ENCODE data around the gene GPR22. TPM values are rescaled to one million over a fixed set of nuclear protein-coding genes. Genes with fewer than 3 reads are reported as not detected.

The GPR22 gene
- total and polyA plus RNA-seq, 10 of the 15 experiments (the other 5 are each of a cell fraction or from before 2014, with no cell fraction given), result 0.11 to 0.71 (median 0.47) TPM; not detected in 6

DNA sequence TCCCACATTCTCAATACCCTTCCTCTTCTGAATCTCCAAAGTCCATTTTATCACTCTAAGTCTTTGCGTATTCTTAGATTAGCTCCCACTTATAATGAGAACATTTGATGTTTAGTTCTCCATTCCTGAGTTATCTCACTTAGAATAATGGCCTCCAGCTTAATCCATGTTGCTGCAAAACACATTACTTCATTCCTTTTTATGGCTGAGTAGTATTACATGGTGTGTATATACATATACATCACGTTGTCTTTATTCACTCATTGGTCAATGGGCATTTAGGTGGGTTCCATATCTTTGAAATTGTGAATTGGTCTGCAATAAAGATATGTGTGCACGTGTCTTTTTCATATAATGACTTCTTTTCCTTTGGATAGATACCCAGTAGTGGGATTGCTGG is 32.3 kb downstream of the GPR22 start:
- WGBS (ENCODE audit: insufficient coverage, insufficient replicate concordance, low lambda C conversion rate, missing lambda C conversion rate), result 88% methylated on average over 3 of the region's 3 CpGs
- no peak for DNase-seq (ENCODE audit: low read depth, low spot score)
- RAD21 ChIA-PET (ENCODE audit: unreplicated experiment), result interaction anchor here (1.3 to 2.3 kb wide), 6 partner anchors 39 to 355 kb away, joined by 3 to 8 read pairs (median 6); no protein-coding TSS in a partner anchor
- Histone ChIP-seq H3K4me1 (ENCODE audit: control insufficient read depth, insufficient read depth, low read length) (no peaks in the 10 kb centered on the region), H4K20me1 (ENCODE audit: control insufficient read depth, insufficient read depth) (no peaks in the 10 kb centered on the region), H3K4me2 (ENCODE audit: control insufficient read depth, insufficient read depth) (no peak overlapping the region), H3K9me3 (replicated peaks; ENCODE audit: control insufficient read depth, insufficient read depth, low read length) (no peaks in the 10 kb centered on the region), H2AFZ (ENCODE audit: control insufficient read depth, low read depth, low read length) (no peak overlapping the region), H3K36me3 (ENCODE audit: control insufficient read depth in 2 of 2, insufficient read depth in 2 of 2, low read length in 1 of 2) (peaks cover 0 to 6% of the 10 kb centered on the region in 2 experiments; a peak in 2 of 4 replicates), H3K27me3 (replicated peaks in 1 of 2; ENCODE audit: control insufficient read depth in 2 of 2, insufficient read depth in 2 of 2, low read length in 1 of 2) (no peaks in the 10 kb centered on the region), H3K4me3 (no peak overlapping the region), H3K9ac (ENCODE audit: control insufficient read depth, insufficient read depth, low read length) (no peak overlapping the region), H3K27ac (ENCODE audit: control insufficient read depth, insufficient read depth) (no peak overlapping the region), H3K79me2 (ENCODE audit: control insufficient read depth, insufficient read depth, low read length) (no peaks in the 10 kb centered on the region)
- no TSS peak for BruUV-seq (replicated peaks)
- SMC1A ChIA-PET (ENCODE audit: uncharacterized antibody, unreplicated experiment), result interaction anchor here (1.5 to 2.4 kb wide), 4 partner anchors 26 to 709 kb away, joined by 6 to 21 read pairs (median 8); no protein-coding TSS in a partner anchor
- intact Hi-C loops (cut with micrococcal nuclease; ENCODE audit: unreplicated experiment) (loop anchor here (5.0 kb wide), 1 partner anchor 355 kb away; no protein-coding TSS in a partner anchor), in situ Hi-C loops (cut with MboI) (no loop called here)
- ATAC-seq, result no peak
- no peak for FAIRE-seq
- POLR2A ChIA-PET, result no interaction called here
- CTCF ChIA-PET, result interaction anchor here (0.6 to 2.6 kb wide), 13 partner anchors 17 to 355 kb away, joined by 3 to 30 read pairs (median 4); partner anchors contain the start of gene HBP1
- TF ChIP-seq POLR2AphosphoS2 (IDR thresholded peaks at IDR 0.05; ENCODE audit: low read depth, low read length) (no peak), ZNF274 (IDR thresholded peaks at IDR 0.05; ENCODE audit: insufficient read depth, insufficient read length) (no peak), RAD51 (IDR thresholded peaks at IDR 0.05) (no peak), FOS (IDR thresholded peaks at IDR 0.05; ENCODE audit: borderline replicate concordance, extremely low read depth, insufficient read length) (no peak), SMAD1 (IDR thresholded peaks at IDR 0.05; ENCODE audit: low read depth, partially characterized antibody) (no peak), BACH1 (IDR thresholded peaks at IDR 0.05; ENCODE audit: borderline replicate concordance) (no peak), ZBED1 (IDR thresholded peaks at IDR 0.05; ENCODE audit: borderline replicate concordance) (no peak), HDAC6 (IDR thresholded peaks at IDR 0.05; ENCODE audit: unreplicated experiment) (no peak), EZH2 (IDR thresholded peaks at IDR 0.05; ENCODE audit: borderline replicate concordance, control insufficient read depth, low read depth, low read length) (no peak), BCLAF1 (IDR thresholded peaks at IDR 0.05) (no peak)
- TF ChIP-seq, protein P1, sequence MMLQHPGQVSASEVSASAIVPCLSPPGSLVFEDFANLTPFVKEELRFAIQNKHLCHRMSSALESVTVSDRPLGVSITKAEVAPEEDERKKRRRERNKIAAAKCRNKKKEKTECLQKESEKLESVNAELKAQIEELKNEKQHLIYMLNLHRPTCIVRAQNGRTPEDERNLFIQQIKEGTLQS (IDR thresholded peaks at IDR 0.05; ENCODE audit: borderline replicate concordance, extremely low read depth, low read depth, low read length), result no peak
- TF ChIP-seq, protein P2, sequence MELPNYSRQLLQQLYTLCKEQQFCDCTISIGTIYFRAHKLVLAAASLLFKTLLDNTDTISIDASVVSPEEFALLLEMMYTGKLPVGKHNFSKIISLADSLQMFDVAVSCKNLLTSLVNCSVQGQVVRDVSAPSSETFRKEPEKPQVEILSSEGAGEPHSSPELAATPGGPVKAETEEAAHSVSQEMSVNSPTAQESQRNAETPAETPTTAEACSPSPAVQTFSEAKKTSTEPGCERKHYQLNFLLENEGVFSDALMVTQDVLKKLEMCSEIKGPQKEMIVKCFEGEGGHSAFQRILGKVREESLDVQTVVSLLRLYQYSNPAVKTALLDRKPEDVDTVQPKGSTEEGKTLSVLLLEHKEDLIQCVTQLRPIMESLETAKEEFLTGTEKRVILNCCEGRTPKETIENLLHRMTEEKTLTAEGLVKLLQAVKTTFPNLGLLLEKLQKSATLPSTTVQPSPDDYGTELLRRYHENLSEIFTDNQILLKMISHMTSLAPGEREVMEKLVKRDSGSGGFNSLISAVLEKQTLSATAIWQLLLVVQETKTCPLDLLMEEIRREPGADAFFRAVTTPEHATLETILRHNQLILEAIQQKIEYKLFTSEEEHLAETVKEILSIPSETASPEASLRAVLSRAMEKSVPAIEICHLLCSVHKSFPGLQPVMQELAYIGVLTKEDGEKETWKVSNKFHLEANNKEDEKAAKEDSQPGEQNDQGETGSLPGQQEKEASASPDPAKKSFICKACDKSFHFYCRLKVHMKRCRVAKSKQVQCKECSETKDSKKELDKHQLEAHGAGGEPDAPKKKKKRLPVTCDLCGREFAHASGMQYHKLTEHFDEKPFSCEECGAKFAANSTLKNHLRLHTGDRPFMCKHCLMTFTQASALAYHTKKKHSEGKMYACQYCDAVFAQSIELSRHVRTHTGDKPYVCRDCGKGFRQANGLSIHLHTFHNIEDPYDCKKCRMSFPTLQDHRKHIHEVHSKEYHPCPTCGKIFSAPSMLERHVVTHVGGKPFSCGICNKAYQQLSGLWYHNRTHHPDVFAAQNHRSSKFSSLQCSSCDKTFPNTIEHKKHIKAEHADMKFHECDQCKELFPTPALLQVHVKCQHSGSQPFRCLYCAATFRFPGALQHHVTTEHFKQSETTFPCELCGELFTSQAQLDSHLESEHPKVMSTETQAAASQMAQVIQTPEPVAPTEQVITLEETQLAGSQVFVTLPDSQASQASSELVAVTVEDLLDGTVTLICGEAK (IDR thresholded peaks at IDR 0.05; ENCODE audit: borderline replicate concordance), result no peak

Data from GM12878 (cell line).